Tibial nerve (tissue), 4 donors: ENCODE results near the gene SLC5A2. TPM values are rescaled to one million over a fixed set of nuclear protein-coding genes. Genes with fewer than 3 reads are reported as not detected.

Experiments
- DNase-seq, 2 donors: peaks; one replicate each; pipeline ENCODE4 v3.0.0-alpha.2; 2019; ENCODE audit warnings: low spot score in 2 of 2
- H3K27ac ChIP-seq, 4 donors: fragments of 200-600 bp; sonication (generic) in 3 of 4; one replicate each; pipeline ENCODE4 v1.5.1; 2017 to 2019; ENCODE audit warnings: mild to moderate bottlenecking in 1 of 4
- H3K27me3 ChIP-seq, 2 donors: fragments of 200-600 bp; sonication (generic) in 1 of 2; one replicate each; pipeline versions ENCODE4 v1.5.1 to v1.6.0; 2017 to 2019
- H3K36me3 ChIP-seq, 3 donors: fragments of 200-600 bp; sonication (generic); one replicate each; pipeline ENCODE4 v1.5.1; 2018 to 2019
- H3K4me1 ChIP-seq, 4 donors: fragments of 200-600 bp; sonication (generic) in 3 of 4; one replicate each; pipeline ENCODE4 v1.5.1; 2017 to 2019
- H3K4me3 ChIP-seq, 4 donors: fragments of 200-600 bp; sonication (generic) in 3 of 4; one replicate each; pipeline ENCODE4 v1.5.1; 2017 to 2019; ENCODE audit warnings: mild to moderate bottlenecking in 1 of 4, moderate library complexity in 1 of 4
- H3K9me3 ChIP-seq, 4 donors: fragments of 200-600 bp; sonication (generic) in 3 of 4; one replicate each; pipeline ENCODE4 v1.5.1; 2017 to 2019
- CTCF ChIP-seq, 5 experiments: fragments of 200-600 bp in 3 of 5; fragments of 450-650 bp in 2 of 5; sonication (generic) in 3 of 5; IDR thresholded peaks; one replicate each; pipeline ENCODE4 v1.5.1; 2016 to 2019; ENCODE audit warnings: antibody characterized with exemption in 5 of 5, mild to moderate bottlenecking in 3 of 5, moderate library complexity in 2 of 5
- EP300 ChIP-seq, 2 donors: sonication (generic); formaldehyde crosslinking; IDR thresholded peaks; one replicate each; pipeline ENCODE4 v1.6.1; 2017; ENCODE audit warnings: antibody characterized with exemption in 2 of 2, mild to moderate bottlenecking in 1 of 2
- POLR2A ChIP-seq, 2 donors: fragments of 450-650 bp; IDR thresholded peaks; one replicate each; pipeline ENCODE4 v1.6.1; 2017; ENCODE audit warnings: antibody characterized with exemption in 2 of 2, mild to moderate bottlenecking in 2 of 2, moderate library complexity in 2 of 2
- WGBS, 2 donors: methylation state at CpG; one replicate each; pipeline ENCODE4 v1.1.5; 2018; 5-methylcytosine and 5-hydroxymethylcytosine counted together
- total RNA-seq, 4 donors: library from RNA; depleted of rRNA; stranded (reverse); fragments of >200 nt; gene quantifications; one replicate each; pipeline ENCODE4 v1.1.0, GENCODE V29; 2016

The SLC5A2 gene
- total RNA-seq, 4 donors from 2014 or later, result not detected

DNA sequence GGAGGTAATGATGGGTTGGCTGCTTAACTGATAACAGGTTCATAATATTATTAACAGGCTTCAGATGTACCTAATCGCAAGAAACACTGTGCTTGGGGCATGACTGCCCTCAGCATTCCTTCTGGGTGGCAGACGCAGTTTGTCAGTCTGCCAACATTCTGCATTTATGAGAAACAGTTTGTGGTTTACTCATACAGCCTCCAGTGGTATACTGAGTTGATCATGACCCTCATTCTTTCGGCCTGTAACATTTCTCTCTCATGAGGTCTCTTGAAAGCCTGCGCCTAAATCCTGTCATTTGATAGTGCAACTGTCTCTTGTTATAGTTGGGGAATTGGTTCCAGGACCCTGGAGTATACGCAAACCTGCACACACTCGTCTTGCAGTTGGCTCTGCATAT, 30.2 kb downstream of the SLC5A2 start:
- Histone ChIP-seq H3K9me3 (no peaks in the 10 kb centered on the region), H3K36me3 (no peaks in the 10 kb centered on the region), H3K27me3 (no peaks in the 10 kb centered on the region), H3K4me1 (peaks cover 0 to 21% (median 10%) of the 10 kb centered on the region in 4 donors), H3K4me3 (no peak overlapping the region), H3K27ac (no peak overlapping the region)
- 51 to 55% methylated on average over 6 of the region's 6 CpGs for WGBS, 2 donors
- TF ChIP-seq POLR2A (IDR thresholded peaks at IDR 0.05) (no peak), CTCF (IDR thresholded peaks at IDR 0.05) (no peak), EP300 (IDR thresholded peaks at IDR 0.05) (no peak)
- no peak for DNase-seq

DNA sequence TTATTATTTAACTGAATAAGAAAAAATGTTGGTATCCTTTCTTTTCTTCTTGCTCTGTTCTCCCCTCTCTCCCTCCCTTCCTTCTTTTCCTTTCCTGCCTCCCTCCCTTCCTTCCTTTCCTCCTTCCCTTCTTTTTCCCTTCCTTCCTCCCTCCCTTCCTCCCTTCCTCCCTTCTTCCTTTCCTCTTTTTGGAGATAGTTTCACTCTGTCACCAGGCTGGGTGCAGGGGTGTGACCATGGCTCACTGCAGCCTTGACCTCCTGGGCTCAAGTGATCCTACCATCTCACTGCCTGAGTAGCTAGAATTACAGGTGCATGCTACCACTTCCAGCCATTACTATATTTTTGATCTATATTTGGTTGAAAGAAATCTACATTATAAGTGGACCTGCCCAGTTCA, 31.0 kb downstream of the SLC5A2 start:
- no peaks in the 10 kb centered on the region for H3K9me3 ChIP-seq
- H3K36me3 ChIP-seq, result no peaks in the 10 kb centered on the region
- peaks cover 0 to 19% (median 10%) of the 10 kb centered on the region in 4 donors for H3K4me1 ChIP-seq
- no peak for TF ChIP-seq POLR2A (IDR thresholded peaks at IDR 0.05)
- TF ChIP-seq EP300 (IDR thresholded peaks at IDR 0.05), result no peak
- no peak for TF ChIP-seq CTCF (IDR thresholded peaks at IDR 0.05)
- no peak overlapping the region for H3K4me3 ChIP-seq
- H3K27me3 ChIP-seq, result no peaks in the 10 kb centered on the region
- no peak for DNase-seq
- H3K27ac ChIP-seq, result no peak overlapping the region

DNA sequence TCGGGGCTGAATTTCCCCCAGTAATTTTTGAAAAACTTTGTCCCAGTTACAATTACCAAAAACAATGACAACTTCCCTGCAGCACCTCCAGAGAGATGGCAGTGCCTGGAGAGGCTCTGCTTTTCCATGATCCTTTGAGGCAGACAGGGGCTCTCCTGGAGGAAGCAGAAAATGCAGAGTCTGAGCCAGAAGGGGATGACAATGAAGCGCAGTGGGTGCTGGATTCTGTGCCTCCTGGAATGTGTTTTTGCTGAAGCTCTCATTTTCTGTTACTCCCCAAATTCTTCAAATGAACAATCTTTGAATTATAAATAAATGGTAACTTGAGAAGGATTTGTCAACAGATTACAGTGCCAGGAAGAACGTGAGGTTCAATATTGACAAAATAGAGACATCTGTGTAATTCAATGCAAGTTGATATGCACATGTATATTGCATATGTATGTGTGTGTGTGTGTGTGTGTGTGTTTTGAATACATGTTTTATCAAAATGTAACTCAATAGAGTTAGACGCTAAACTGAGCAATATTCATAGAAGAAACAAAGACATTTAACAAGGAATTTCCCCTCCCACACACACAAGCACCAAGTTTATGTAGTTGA, 35.0 kb downstream of the SLC5A2 start:
- Histone ChIP-seq H3K9me3 (no peaks in the 10 kb centered on the region), H3K27me3 (no peaks in the 10 kb centered on the region), H3K4me1 (no peaks in the 10 kb centered on the region), H3K36me3 (no peaks in the 10 kb centered on the region), H3K27ac (no peak overlapping the region), H3K4me3 (no peak overlapping the region)
- no peak for DNase-seq
- TF ChIP-seq CTCF (IDR thresholded peaks at IDR 0.05) (no peak), POLR2A (IDR thresholded peaks at IDR 0.05) (no peak), EP300 (IDR thresholded peaks at IDR 0.05) (no peak)
- WGBS, 2 donors, result 64 to 70% methylated on average over 4 of the region's 4 CpGs

DNA sequence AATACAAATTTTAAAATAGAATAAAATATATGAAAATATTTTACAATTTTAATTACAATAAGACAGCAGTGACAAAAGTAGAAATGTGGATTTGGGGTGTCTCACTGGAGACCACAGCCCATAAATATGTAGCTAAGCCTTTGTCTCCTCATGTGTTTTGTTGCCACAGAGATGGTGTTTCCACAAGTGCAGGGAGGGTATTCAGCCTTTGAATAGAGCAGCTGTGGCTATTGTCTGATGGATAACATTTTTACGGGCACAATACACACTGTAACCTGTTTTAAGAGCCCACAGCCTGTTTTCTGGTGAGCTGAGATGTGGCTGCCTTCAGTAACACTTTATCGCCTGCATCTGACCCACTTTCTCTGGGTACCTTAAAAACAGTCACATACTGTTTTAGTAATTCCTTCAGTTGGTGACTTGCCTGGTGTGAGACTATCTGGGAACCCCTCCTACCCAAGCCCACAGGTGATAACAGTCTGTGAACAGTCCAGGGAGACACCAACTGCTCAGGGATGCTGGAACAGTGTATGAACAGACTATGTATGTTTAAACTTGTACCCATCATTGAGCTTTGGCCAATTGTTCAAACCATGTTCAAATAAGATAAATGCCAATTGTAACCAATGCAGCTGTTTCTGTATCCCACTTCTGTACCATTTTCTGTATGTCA, 37.0 kb downstream of the SLC5A2 start:
- H3K4me1 ChIP-seq, result no peaks in the 10 kb centered on the region
- no peak for DNase-seq
- no peaks in the 10 kb centered on the region for H3K9me3 ChIP-seq
- H3K27me3 ChIP-seq, result no peaks in the 10 kb centered on the region
- TF ChIP-seq POLR2A (IDR thresholded peaks at IDR 0.05) (no peak), CTCF (IDR thresholded peaks at IDR 0.05) (no peak)
- H3K36me3 ChIP-seq, result no peaks in the 10 kb centered on the region
- WGBS, 2 donors, result 77 to 78% methylated on average over 2 of the region's 2 CpGs
- no peak overlapping the region for H3K4me3 ChIP-seq
- H3K27ac ChIP-seq, result no peak overlapping the region

DNA sequence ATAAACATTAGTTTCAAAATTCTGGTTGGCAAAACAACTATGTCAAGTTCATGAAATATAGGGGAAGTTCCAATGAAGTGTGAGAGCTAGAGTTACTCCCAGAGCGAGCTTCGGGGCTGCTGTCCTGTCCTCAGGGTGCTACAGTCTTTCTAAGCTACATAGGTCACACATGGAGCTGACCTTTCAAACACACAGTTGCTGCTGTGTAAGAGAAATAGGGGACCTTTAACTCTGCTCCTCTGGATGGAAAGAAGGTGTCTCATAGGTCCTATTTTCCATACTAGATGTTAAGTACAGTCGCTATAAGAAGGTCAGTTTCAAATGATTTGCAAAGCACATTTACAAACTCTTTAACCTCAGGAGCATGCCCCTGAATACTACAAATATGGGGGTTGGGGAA, 38.4 kb downstream of the SLC5A2 start:
- H3K27me3 ChIP-seq, result no peaks in the 10 kb centered on the region
- H3K27ac ChIP-seq, result no peak overlapping the region
- H3K36me3 ChIP-seq, result no peaks in the 10 kb centered on the region
- H3K4me3 ChIP-seq, result no peak overlapping the region
- no peak for DNase-seq
- 79 to 93% methylated on average over 3 of the region's 3 CpGs for WGBS, 2 donors
- TF ChIP-seq EP300 (IDR thresholded peaks at IDR 0.05) (no peak), CTCF (IDR thresholded peaks at IDR 0.05) (no peak)
- H3K9me3 ChIP-seq, result no peaks in the 10 kb centered on the region
- H3K4me1 ChIP-seq, result no peaks in the 10 kb centered on the region
